Activated CD4-positive, alpha-beta T cell treated with anti-CD3 and anti-CD28 coated beads, Interleukin-2, amount 50 U/mL, for 16 hours (primary cell): ENCODE measurements around the gene SPRR3.
A peak's percentile ranks its signal among the peaks of the same experiment; 100 is the strongest.

ENCODE experiments used
- DNase-seq: peaks from one replicate; pipeline ENCODE4 v3.0.0-alpha.2; 2020

The SPRR3 gene

GRCh38 chr1:153001382-153001781 is at the start of gene SPRR3:
TSS of gene SPRR3 (plus strand) at chr1:153001749. CDS start at chr1:153003021, 1,272 bp downstream.
- no peak for DNase-seq

GRCh38 chr1:152953761-152954160 is 47.8 kb upstream of the SPRR3 start:
- no peak for DNase-seq

- DNase-seq, result no peak
Measured at GRCh38 chr1:152954436-152954835, 47.1 kb upstream of the SPRR3 start.

- DNase-seq, result no peak
Measured at GRCh38 chr1:152957561-152957960, 44.0 kb upstream of the SPRR3 start.

GRCh38 chr1:152959273-152959672 is 42.3 kb upstream of the SPRR3 start:
- no peak for DNase-seq

- no peak for DNase-seq
Measured at GRCh38 chr1:152959801-152960451, 41.6 kb upstream of the SPRR3 start.

- peak; percentile 8 for DNase-seq
Measured at GRCh38 chr1:152960452-152961044, 41.0 kb upstream of the SPRR3 start.

- no peak for DNase-seq
Measured at GRCh38 chr1:152961226-152961891, 40.2 kb upstream of the SPRR3 start.

GRCh38 chr1:152962876-152963415 is 38.6 kb upstream of the SPRR3 start:
- no peak for DNase-seq

- DNase-seq, result no peak
Measured at GRCh38 chr1:152964536-152964935, 37.0 kb upstream of the SPRR3 start.

- DNase-seq, result no peak
Measured at GRCh38 chr1:152965853-152966252, 35.7 kb upstream of the SPRR3 start.

- DNase-seq, result peak; percentile 51
Measured at GRCh38 chr1:152967201-152967600, 34.3 kb upstream of the SPRR3 start.

GRCh38 chr1:152968248-152968647 is 33.3 kb upstream of the SPRR3 start:
- DNase-seq, result peak; percentile 24

- no peak for DNase-seq
Measured at GRCh38 chr1:152969036-152969435, 32.5 kb upstream of the SPRR3 start.

GRCh38 chr1:152970495-152970894 is 31.1 kb upstream of the SPRR3 start, which contains the start of gene SPRR4:
TSS of gene SPRR4 (plus strand) at chr1:152970648. CDS start at chr1:152971891, 1,243 bp downstream.
- DNase-seq, result no peak

GRCh38 chr1:152972196-152972886 is 29.2 kb upstream of the SPRR3 start:
- no peak for DNase-seq

GRCh38 chr1:152976688-152977087 is 24.9 kb upstream of the SPRR3 start:
- DNase-seq, result no peak

- no peak for DNase-seq
Measured at GRCh38 chr1:152977614-152978013, 23.9 kb upstream of the SPRR3 start.

GRCh38 chr1:152980676-152981075 is 20.9 kb upstream of the SPRR3 start:
- DNase-seq, result no peak

GRCh38 chr1:152981146-152981871 is 20.2 kb upstream of the SPRR3 start:
- no peak for DNase-seq

- no peak for DNase-seq
Measured at GRCh38 chr1:152982076-152982475, 19.5 kb upstream of the SPRR3 start.

- no peak for DNase-seq
Measured at GRCh38 chr1:152983234-152983633, 18.3 kb upstream of the SPRR3 start.

- no peak for DNase-seq
Measured at GRCh38 chr1:152983743-152984142, 17.8 kb upstream of the SPRR3 start, which contains the start of gene SPRR1A. TSS of gene SPRR1A (plus strand) at chr1:152984081. CDS start at chr1:152985231, 1,150 bp downstream.
